Left ventricle myocardium inferior (tissue), 1 donor: ENCODE measurements around the gene SETBP1. TPM values are rescaled to one million over a fixed set of nuclear protein-coding genes. Genes with fewer than 3 reads are reported as not detected.

ENCODE experiments used
- DNase-seq: peaks from one replicate; pipeline ENCODE4 v3.0.0-alpha.2; 2020
- H3K27ac ChIP-seq: fragments of 200-600 bp; replicated peaks from 2 replicates; pipeline ENCODE4 v1.8.0; 2021
- H3K27me3 ChIP-seq: fragments of 200-600 bp; 2 replicates; pipeline ENCODE4 v1.8.0; 2021; ENCODE audit warnings: low read depth
- H3K36me3 ChIP-seq: fragments of 200-600 bp; 2 replicates; pipeline ENCODE4 v1.8.0; 2021
- H3K4me1 ChIP-seq: fragments of 200-600 bp; 2 replicates; pipeline ENCODE4 v1.8.0; 2021
- H3K4me3 ChIP-seq: fragments of 200-600 bp; 2 replicates; pipeline ENCODE4 v1.8.0; 2021; ENCODE audit warnings: mild to moderate bottlenecking, moderate library complexity
- H3K9me3 ChIP-seq: fragments of 200-600 bp; replicated peaks from 2 replicates; pipeline ENCODE4 v1.8.0; 2021
- CTCF ChIP-seq: fragments of 200-600 bp; IDR thresholded peaks from 2 replicates; pipeline ENCODE4 v1.8.0; 2021; ENCODE audit warnings: antibody characterized with exemption, mild to moderate bottlenecking, borderline replicate concordance
- intact Hi-C: fragments of 100-400 bp; cut with micrococcal nuclease; formaldehyde crosslinking; loops from one replicate; pipeline ENCODE4 v1.11.0; 2022
- total RNA-seq: library from RNA; stranded (reverse); fragmentation: NEBNext Ultra II Directional; extraction: Animal tissue kit (Norgen Biotek cat#: 25700); gene quantifications from one replicate; pipeline ENCODE4 v1.2.1, GENCODE V29; 2021
- donor health status: DM: no; HTN: yes; CAD: no; lungs with severe emphysema.

SETBP1 gene
- total RNA-seq, 1 donor from 2014 or later, result 10.3 TPM

GRCh38 chr18:45100321-45101105 is 419.8 kb downstream of the SETBP1 start:
- peaks cover 47% of the 10 kb centered on the region for H3K27me3 ChIP-seq
- no peaks in the 10 kb centered on the region for H3K36me3 ChIP-seq
- intact Hi-C loops, result no loop called here
- H3K4me3 ChIP-seq, result no peak overlapping the region
- no peak overlapping the region for H3K27ac ChIP-seq
- no peaks in the 10 kb centered on the region for H3K4me1 ChIP-seq
- no peaks in the 10 kb centered on the region for H3K9me3 ChIP-seq
- DNase-seq, result no peak
- no peak for TF ChIP-seq CTCF

- H3K36me3 ChIP-seq, result no peaks in the 10 kb centered on the region
- H3K9me3 ChIP-seq, result no peaks in the 10 kb centered on the region
- no peak overlapping the region for H3K4me3 ChIP-seq
- TF ChIP-seq CTCF, result no peak
- no peaks in the 10 kb centered on the region for H3K4me1 ChIP-seq
- no peak overlapping the region for H3K27ac ChIP-seq
- DNase-seq, result no peak
- intact Hi-C loops, result no loop called here
- peaks cover 50% of the 10 kb centered on the region for H3K27me3 ChIP-seq
Observed at GRCh38 chr18:45102126-45102525, 421.4 kb downstream of the SETBP1 start.

- intact Hi-C loops, result no loop called here
- Histone ChIP-seq H3K27ac (no peak overlapping the region), H3K36me3 (no peaks in the 10 kb centered on the region), H3K4me3 (no peak overlapping the region), H3K9me3 (no peaks in the 10 kb centered on the region), H3K4me1 (no peaks in the 10 kb centered on the region), H3K27me3 (peaks cover 43% of the 10 kb centered on the region)
- no peak for DNase-seq
- TF ChIP-seq CTCF, result no peak
Observed at GRCh38 chr18:45102863-45103262, 422.2 kb downstream of the SETBP1 start.

GRCh38 chr18:45103319-45104048 is 422.8 kb downstream of the SETBP1 start:
- H3K9me3 ChIP-seq, result no peaks in the 10 kb centered on the region
- no peak overlapping the region for H3K4me3 ChIP-seq
- no peak overlapping the region for H3K27ac ChIP-seq
- H3K4me1 ChIP-seq, result no peaks in the 10 kb centered on the region
- no peak for TF ChIP-seq CTCF
- no peaks in the 10 kb centered on the region for H3K36me3 ChIP-seq
- intact Hi-C loops, result no loop called here
- DNase-seq, result no peak
- H3K27me3 ChIP-seq, result peaks cover 37% of the 10 kb centered on the region

- H3K4me3 ChIP-seq, result no peak overlapping the region
- intact Hi-C loops, result no loop called here
- H3K27me3 ChIP-seq, result peaks cover 37% of the 10 kb centered on the region
Observed at GRCh38 chr18:45104049-45104395, 423.3 kb downstream of the SETBP1 start.

More at GRCh38 chr18:45104049-45104395, 423.3 kb downstream of the SETBP1 start:
- H3K9me3 ChIP-seq, result no peaks in the 10 kb centered on the region
- H3K4me1 ChIP-seq, result no peaks in the 10 kb centered on the region
- no peak for TF ChIP-seq CTCF
- H3K27ac ChIP-seq, result no peak overlapping the region
- no peak for DNase-seq
- no peaks in the 10 kb centered on the region for H3K36me3 ChIP-seq
